ENCODE measurements around the gene WDR70. TPM values are rescaled to one million over a fixed set of nuclear protein-coding genes. Genes with fewer than 3 reads are reported as not detected.
"Not testable (repeated sequence)": the region's sequence is repeated elsewhere in the genome, so short reads cannot be mapped to it uniquely, and the experiment has no call there.

WDR70 gene
- total RNA-seq, 4 donors from 2014 or later: 20.0 to 60.0 (median 23.0) TPM

- Histone ChIP-seq H3K27me3 (no peaks in the 10 kb centered on the region), H3K4me1 (no peaks in the 10 kb centered on the region), H3K36me3 (peaks cover 5% of the 10 kb centered on the region), H3K9me3 (no peaks in the 10 kb centered on the region), H3K4me3 (no peak overlapping the region), H3K27ac (no peak overlapping the region)
- DNase-seq (ENCODE audit: low spot score in 2 of 2): no peak
- 64% methylated on average over 3 of the region's 3 CpGs for WGBS
- no peak for TF ChIP-seq POLR2A (IDR thresholded peaks at IDR 0.05)
Measured at GRCh38 chr5:37471666-37472197, 92.6 kb downstream of the WDR70 start.

- H3K27ac ChIP-seq: no peak overlapping the region
- TF ChIP-seq, protein P1, sequence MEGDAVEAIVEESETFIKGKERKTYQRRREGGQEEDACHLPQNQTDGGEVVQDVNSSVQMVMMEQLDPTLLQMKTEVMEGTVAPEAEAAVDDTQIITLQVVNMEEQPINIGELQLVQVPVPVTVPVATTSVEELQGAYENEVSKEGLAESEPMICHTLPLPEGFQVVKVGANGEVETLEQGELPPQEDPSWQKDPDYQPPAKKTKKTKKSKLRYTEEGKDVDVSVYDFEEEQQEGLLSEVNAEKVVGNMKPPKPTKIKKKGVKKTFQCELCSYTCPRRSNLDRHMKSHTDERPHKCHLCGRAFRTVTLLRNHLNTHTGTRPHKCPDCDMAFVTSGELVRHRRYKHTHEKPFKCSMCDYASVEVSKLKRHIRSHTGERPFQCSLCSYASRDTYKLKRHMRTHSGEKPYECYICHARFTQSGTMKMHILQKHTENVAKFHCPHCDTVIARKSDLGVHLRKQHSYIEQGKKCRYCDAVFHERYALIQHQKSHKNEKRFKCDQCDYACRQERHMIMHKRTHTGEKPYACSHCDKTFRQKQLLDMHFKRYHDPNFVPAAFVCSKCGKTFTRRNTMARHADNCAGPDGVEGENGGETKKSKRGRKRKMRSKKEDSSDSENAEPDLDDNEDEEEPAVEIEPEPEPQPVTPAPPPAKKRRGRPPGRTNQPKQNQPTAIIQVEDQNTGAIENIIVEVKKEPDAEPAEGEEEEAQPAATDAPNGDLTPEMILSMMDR (IDR thresholded peaks at IDR 0.05): no peak
- TF ChIP-seq POLR2AphosphoS5 (IDR thresholded peaks at IDR 0.05) (no peak), EP300 (IDR thresholded peaks at IDR 0.05) (no peak), POLR2A (IDR thresholded peaks at IDR 0.05) (no peak)
- H3K36me3 ChIP-seq: peaks cover 35% of the 10 kb centered on the region
- H3K4me1 ChIP-seq: no peaks in the 10 kb centered on the region
- H3K9me3 ChIP-seq: no peaks in the 10 kb centered on the region
- H3K4me3 ChIP-seq: no peak overlapping the region
- no peak for DNase-seq (ENCODE audit: low spot score in 2 of 2)
- no peaks in the 10 kb centered on the region for H3K27me3 ChIP-seq
Measured at GRCh38 chr5:37477426-37477825, 98.3 kb downstream of the WDR70 start.

DNA sequence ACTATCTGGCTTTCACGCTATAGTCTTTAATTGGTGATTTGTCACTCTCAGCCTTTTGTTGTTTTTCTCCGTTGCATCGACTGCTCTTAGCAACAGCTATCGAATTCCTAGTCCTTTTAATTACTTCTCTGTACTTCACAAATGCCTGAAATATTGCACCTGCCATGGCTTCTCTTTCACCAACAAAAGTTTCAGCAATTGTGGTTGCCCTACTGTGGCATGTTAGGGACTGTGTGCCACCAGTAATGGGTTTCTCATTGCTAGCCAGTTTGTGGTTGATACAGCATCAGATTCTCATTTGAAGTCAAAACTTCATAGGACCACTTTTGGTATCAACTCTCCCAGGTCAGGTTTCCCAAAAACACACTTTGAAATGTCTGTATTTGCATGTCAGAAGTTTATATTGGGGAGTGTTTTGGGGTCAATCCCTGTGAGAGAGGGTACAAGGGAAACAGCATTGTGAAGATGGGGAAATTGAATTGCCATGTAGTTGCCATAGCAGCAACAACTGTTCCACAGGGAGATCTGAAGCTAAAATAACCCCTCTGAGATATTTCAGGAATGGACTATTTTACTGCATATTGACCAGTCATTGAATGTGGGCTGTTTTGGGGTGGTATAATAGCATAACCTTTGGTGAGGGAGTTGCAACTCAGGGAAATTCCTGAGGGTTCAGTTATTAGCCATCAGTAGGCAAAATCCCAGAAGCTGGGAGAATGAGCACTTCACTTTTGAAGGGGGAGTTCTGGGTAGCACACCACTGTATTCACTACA is 99.2 kb downstream of the WDR70 start:
- WGBS: 69% methylated on average over 4 of the region's 4 CpGs
- TF ChIP-seq EP300 (IDR thresholded peaks at IDR 0.05): no peak

GRCh38 chr5:37481395-37481794 is 102.3 kb downstream of the WDR70 start:
- 95% methylated on average over 3 of the region's 3 CpGs for WGBS
- not testable (repeated sequence) for H3K27me3 ChIP-seq; DNase-seq (ENCODE audit: low spot score in 2 of 2); H3K4me1 ChIP-seq; H3K4me3 ChIP-seq; H3K27ac ChIP-seq; H3K9me3 ChIP-seq
- peaks cover 36% of the 10 kb centered on the region for H3K36me3 ChIP-seq

More for the DNA sequence above, 99.2 kb downstream of the WDR70 start:
- H3K27me3 ChIP-seq: no peaks in the 10 kb centered on the region
- no peaks in the 10 kb centered on the region for H3K9me3 ChIP-seq
- H3K36me3 ChIP-seq: peaks cover 38% of the 10 kb centered on the region
- no peak for DNase-seq (ENCODE audit: low spot score in 2 of 2)
- H3K4me1 ChIP-seq: no peaks in the 10 kb centered on the region
- H3K27ac ChIP-seq: no peak overlapping the region
- no peak overlapping the region for H3K4me3 ChIP-seq

DNA sequence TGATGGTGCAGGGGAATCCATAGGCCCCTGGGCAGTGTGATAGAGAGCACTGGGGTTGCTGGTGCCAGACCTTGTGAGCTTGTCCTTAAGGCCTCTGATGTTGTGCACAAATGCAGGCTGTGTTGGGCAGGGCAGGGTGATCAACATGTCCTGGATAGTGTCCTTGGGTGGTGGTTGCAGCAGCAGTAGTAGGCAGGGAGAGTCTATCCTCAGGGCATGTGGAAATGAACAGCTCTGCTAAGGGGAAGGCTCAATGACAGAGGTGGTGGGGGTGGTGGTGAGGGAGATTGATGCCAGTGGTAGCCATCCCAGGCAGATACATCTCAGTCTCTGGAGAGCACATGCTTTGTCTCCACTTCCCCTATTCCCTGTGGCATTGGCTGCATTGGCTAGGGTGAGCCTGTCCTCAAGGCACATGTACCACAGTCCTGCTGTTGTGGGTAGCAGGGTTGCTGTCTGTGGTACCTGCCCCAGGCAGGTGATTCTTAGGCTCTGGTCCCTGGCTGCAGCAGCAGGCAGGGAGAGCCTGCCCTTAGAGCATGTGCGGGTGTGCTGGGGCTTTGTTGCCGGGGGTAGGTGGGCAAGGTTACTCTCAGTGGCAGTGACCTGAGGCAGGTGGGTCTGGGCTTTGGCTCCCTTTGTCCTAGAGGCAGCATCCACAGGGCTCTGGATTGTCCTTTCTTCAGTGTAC is 111.1 kb downstream of the WDR70 start:
- WGBS: no CpG with 5 or more reads among the region's 2 CpGs
- Histone ChIP-seq H3K9me3 (no peaks in the 10 kb centered on the region), H3K27me3 (no peaks in the 10 kb centered on the region), H3K4me1 (peaks cover 8% of the 10 kb centered on the region), H3K27ac (no peak overlapping the region), H3K36me3 (no peaks in the 10 kb centered on the region), H3K4me3 (no peak overlapping the region)
- no peak for DNase-seq (ENCODE audit: low spot score in 2 of 2)
- TF ChIP-seq POLR2AphosphoS5 (IDR thresholded peaks at IDR 0.05) (no peak), EP300 (IDR thresholded peaks at IDR 0.05) (no peak), POLR2A (IDR thresholded peaks at IDR 0.05) (no peak)
- TF ChIP-seq, protein P1 (IDR thresholded peaks at IDR 0.05): no peak

DNA sequence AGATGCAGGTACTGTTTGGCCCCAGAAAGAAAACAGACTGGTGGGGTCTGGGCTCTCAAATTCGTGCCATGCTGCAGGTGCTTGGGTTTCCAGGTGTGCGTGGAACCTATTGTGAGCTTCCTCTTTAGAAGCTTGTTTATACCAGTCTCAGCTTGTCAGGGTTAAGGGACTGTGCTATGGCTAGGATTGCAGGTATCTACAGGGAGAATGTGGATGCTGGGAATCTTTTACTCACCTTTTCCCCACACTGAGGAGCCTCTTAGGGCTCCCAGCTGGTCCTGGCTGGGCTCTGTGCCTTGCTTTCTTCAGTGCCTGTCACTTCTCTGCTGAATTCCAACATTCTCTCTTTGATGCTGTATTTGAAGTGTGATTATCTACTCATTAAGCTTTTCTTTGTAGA is 111.8 kb downstream of the WDR70 start:
- TF ChIP-seq POLR2A (IDR thresholded peaks at IDR 0.05): no peak
- no peak for TF ChIP-seq POLR2AphosphoS5 (IDR thresholded peaks at IDR 0.05)
- TF ChIP-seq EP300 (IDR thresholded peaks at IDR 0.05): no peak
- TF ChIP-seq, protein P1 (IDR thresholded peaks at IDR 0.05): no peak
- WGBS: 71% methylated on average over 2 of the region's 2 CpGs
- H3K4me3 ChIP-seq: no peak overlapping the region
- H3K27ac ChIP-seq: no peak overlapping the region
- no peaks in the 10 kb centered on the region for H3K9me3 ChIP-seq
- no peaks in the 10 kb centered on the region for H3K27me3 ChIP-seq
- peaks cover 11% of the 10 kb centered on the region for H3K4me1 ChIP-seq
- H3K36me3 ChIP-seq: no peaks in the 10 kb centered on the region
- DNase-seq (ENCODE audit: low spot score in 2 of 2): no peak

All from suprapubic skin (tissue), 4 donors.